Stimulated activated CD8-positive, alpha-beta memory T cell treated with anti-CD3 and anti-CD28 coated beads, Interleukin-12 subunit alpha, Interleukin-12 subunit beta, amount 100 ng/mL, for 1 hour (primary cell): ENCODE measurements around the gene ITIH3.

Experiments
- DNase-seq: peaks from one replicate; pipeline ENCODE4 v3.0.0-alpha.2; 2020; ENCODE audit warnings: low read depth

ITIH3 gene

GRCh38 chr3:52845691-52846431 lies 51.3 kb downstream of the ITIH3 start:
- no peak for DNase-seq

- no peak for DNase-seq
These were observed 51.9 kb downstream of the ITIH3 start for GRCh38 chr3:52846432-52846965.

- no peak for DNase-seq
These were observed 52.6 kb downstream of the ITIH3 start for GRCh38 chr3:52847241-52847640.

GRCh38 chr3:52847726-52848125 lies 53.1 kb downstream of the ITIH3 start:
- no peak for DNase-seq

- no peak for DNase-seq
These were observed 54.0 kb downstream of the ITIH3 start for GRCh38 chr3:52848617-52849016.

GRCh38 chr3:52849656-52850055 lies 55.1 kb downstream of the ITIH3 start:
- DNase-seq: no peak

- DNase-seq: no peak
These were observed 56.8 kb downstream of the ITIH3 start for GRCh38 chr3:52851348-52851747.

GRCh38 chr3:52852419-52852818 lies 57.8 kb downstream of the ITIH3 start:
- DNase-seq: no peak

GRCh38 chr3:52854013-52854412 lies 59.4 kb downstream of the ITIH3 start:
- no peak for DNase-seq

GRCh38 chr3:52856666-52857065 lies 62.1 kb downstream of the ITIH3 start:
- no peak for DNase-seq

GRCh38 chr3:52857133-52857532 lies 62.5 kb downstream of the ITIH3 start:
- DNase-seq: no peak

GRCh38 chr3:52857864-52858263 lies 63.3 kb downstream of the ITIH3 start:
- no peak for DNase-seq
